Measurements from ENCODE around the gene PSMD2.

PSMD2 gene

GRCh38 chr3:184328516-184328915 lies 29.5 kb downstream of the PSMD2 start:
- Histone ChIP-seq H3K4me3 (ENCODE audit: insufficient read depth, low read depth, low read length) (no peak overlapping the region), H3K9me3 (ENCODE audit: control insufficient read depth, low read length) (no peaks in the 10 kb centered on the region), H3K27me3 (ENCODE audit: control insufficient read depth, insufficient read depth, low read length, poor library complexity, severe bottlenecking) (no peaks in the 10 kb centered on the region), H3K36me3 (ENCODE audit: control insufficient read depth, insufficient read depth, low read length) (peaks cover 84% of the 10 kb centered on the region), H3K27ac (ENCODE audit: insufficient read depth, low read depth, low read length, poor library complexity, severe bottlenecking) (no peak overlapping the region), H3K4me1 (ENCODE audit: control insufficient read depth, insufficient read depth, low read length) (no peaks in the 10 kb centered on the region)
- 64 to 65% methylated on average over 3 of the region's 3 CpGs for WGBS, 2 experiments

- Histone ChIP-seq H3K4me3 (ENCODE audit: insufficient read depth, low read depth, low read length) (no peak overlapping the region), H3K9me3 (ENCODE audit: control insufficient read depth, low read length) (no peaks in the 10 kb centered on the region), H3K36me3 (ENCODE audit: control insufficient read depth, insufficient read depth, low read length) (peaks cover 52% of the 10 kb centered on the region), H3K4me1 (ENCODE audit: control insufficient read depth, insufficient read depth, low read length) (peaks cover 12% of the 10 kb centered on the region), H3K27ac (ENCODE audit: insufficient read depth, low read depth, low read length, poor library complexity, severe bottlenecking) (no peak overlapping the region), H3K27me3 (ENCODE audit: control insufficient read depth, insufficient read depth, low read length, poor library complexity, severe bottlenecking) (no peaks in the 10 kb centered on the region)
- 94 to 96% methylated on average over 10 of the region's 10 CpGs for WGBS, 2 experiments
Observed at GRCh38 chr3:184332370-184333090, 33.5 kb downstream of the PSMD2 start.

- Histone ChIP-seq H3K4me1 (ENCODE audit: control insufficient read depth, insufficient read depth, low read length) (peaks cover 16% of the 10 kb centered on the region), H3K36me3 (ENCODE audit: control insufficient read depth, insufficient read depth, low read length) (peaks cover 46% of the 10 kb centered on the region), H3K27me3 (ENCODE audit: control insufficient read depth, insufficient read depth, low read length, poor library complexity, severe bottlenecking) (no peaks in the 10 kb centered on the region), H3K4me3 (ENCODE audit: insufficient read depth, low read depth, low read length) (no peak overlapping the region), H3K27ac (ENCODE audit: insufficient read depth, low read depth, low read length, poor library complexity, severe bottlenecking) (no peak overlapping the region), H3K9me3 (ENCODE audit: control insufficient read depth, low read length) (no peaks in the 10 kb centered on the region)
- 95 to 96% methylated on average over 6 of the region's 6 CpGs for WGBS, 2 experiments
Observed at GRCh38 chr3:184333190-184333589, 34.1 kb downstream of the PSMD2 start.

- no peak overlapping the region for H3K27ac ChIP-seq (ENCODE audit: insufficient read depth, low read depth, low read length, poor library complexity, severe bottlenecking)
- H3K4me3 ChIP-seq (ENCODE audit: insufficient read depth, low read depth, low read length), result no peak overlapping the region
- H3K27me3 ChIP-seq (ENCODE audit: control insufficient read depth, insufficient read depth, low read length, poor library complexity, severe bottlenecking), result no peaks in the 10 kb centered on the region
- no peaks in the 10 kb centered on the region for H3K9me3 ChIP-seq (ENCODE audit: control insufficient read depth, low read length)
- H3K36me3 ChIP-seq (ENCODE audit: control insufficient read depth, insufficient read depth, low read length), result peaks cover 41% of the 10 kb centered on the region
- WGBS, 2 experiments, result 91 to 94% methylated on average over 3 of the region's 3 CpGs
- peaks cover 22% of the 10 kb centered on the region for H3K4me1 ChIP-seq (ENCODE audit: control insufficient read depth, insufficient read depth, low read length)
Observed at GRCh38 chr3:184333700-184334099, 34.7 kb downstream of the PSMD2 start.

- Histone ChIP-seq H3K27ac (ENCODE audit: insufficient read depth, low read depth, low read length, poor library complexity, severe bottlenecking) (peak overlapping the region; percentile 23), H3K27me3 (ENCODE audit: control insufficient read depth, insufficient read depth, low read length, poor library complexity, severe bottlenecking) (no peaks in the 10 kb centered on the region), H3K9me3 (ENCODE audit: control insufficient read depth, low read length) (no peaks in the 10 kb centered on the region), H3K4me3 (ENCODE audit: insufficient read depth, low read depth, low read length) (no peak overlapping the region), H3K36me3 (ENCODE audit: control insufficient read depth, insufficient read depth, low read length) (peaks cover 32% of the 10 kb centered on the region), H3K4me1 (ENCODE audit: control insufficient read depth, insufficient read depth, low read length) (peaks cover 27% of the 10 kb centered on the region)
- WGBS, 2 experiments, result 91 to 93% methylated on average over 14 to 15 of the region's 15 CpGs
Observed at GRCh38 chr3:184334470-184335158, 35.6 kb downstream of the PSMD2 start.

- WGBS, 2 experiments, result 77 to 87% methylated on average over 4 of the region's 4 CpGs
- Histone ChIP-seq H3K4me1 (ENCODE audit: control insufficient read depth, insufficient read depth, low read length) (peaks cover 27% of the 10 kb centered on the region), H3K36me3 (ENCODE audit: control insufficient read depth, insufficient read depth, low read length) (peaks cover 31% of the 10 kb centered on the region), H3K27ac (ENCODE audit: insufficient read depth, low read depth, low read length, poor library complexity, severe bottlenecking) (peak overlapping the region; percentile 95), H3K27me3 (ENCODE audit: control insufficient read depth, insufficient read depth, low read length, poor library complexity, severe bottlenecking) (no peaks in the 10 kb centered on the region), H3K4me3 (ENCODE audit: insufficient read depth, low read depth, low read length) (peak overlapping the region; percentile 68), H3K9me3 (ENCODE audit: control insufficient read depth, low read length) (no peaks in the 10 kb centered on the region)
Observed at GRCh38 chr3:184335291-184335660, 36.2 kb downstream of the PSMD2 start.

GRCh38 chr3:184335661-184336546 lies 36.9 kb downstream of the PSMD2 start:
- Histone ChIP-seq H3K36me3 (ENCODE audit: control insufficient read depth, insufficient read depth, low read length) (peaks cover 31% of the 10 kb centered on the region), H3K4me1 (ENCODE audit: control insufficient read depth, insufficient read depth, low read length) (peaks cover 27% of the 10 kb centered on the region), H3K27ac (ENCODE audit: insufficient read depth, low read depth, low read length, poor library complexity, severe bottlenecking) (peak overlapping the region; percentile 95), H3K27me3 (ENCODE audit: control insufficient read depth, insufficient read depth, low read length, poor library complexity, severe bottlenecking) (no peaks in the 10 kb centered on the region), H3K4me3 (ENCODE audit: insufficient read depth, low read depth, low read length) (peak overlapping the region; percentile 68), H3K9me3 (ENCODE audit: control insufficient read depth, low read length) (no peaks in the 10 kb centered on the region)
- 0 to 1% methylated on average over 77 of the region's 77 CpGs for WGBS, 2 experiments

GRCh38 chr3:184336547-184337398 lies 37.7 kb downstream of the PSMD2 start:
- H3K9me3 ChIP-seq (ENCODE audit: control insufficient read depth, low read length), result no peaks in the 10 kb centered on the region
- H3K27ac ChIP-seq (ENCODE audit: insufficient read depth, low read depth, low read length, poor library complexity, severe bottlenecking), result peak overlapping the region; percentile 95
- 47 to 49% methylated on average over 17 of the region's 17 CpGs for WGBS, 2 experiments
- peaks cover 24% of the 10 kb centered on the region for H3K36me3 ChIP-seq (ENCODE audit: control insufficient read depth, insufficient read depth, low read length)
- no peaks in the 10 kb centered on the region for H3K27me3 ChIP-seq (ENCODE audit: control insufficient read depth, insufficient read depth, low read length, poor library complexity, severe bottlenecking)
- H3K4me1 ChIP-seq (ENCODE audit: control insufficient read depth, insufficient read depth, low read length), result peaks cover 27% of the 10 kb centered on the region
- H3K4me3 ChIP-seq (ENCODE audit: insufficient read depth, low read depth, low read length), result peak overlapping the region; percentile 68

- H3K36me3 ChIP-seq (ENCODE audit: control insufficient read depth, insufficient read depth, low read length), result peaks cover 20% of the 10 kb centered on the region
- peak within 1 kb of the TSS; percentile 95 for H3K27ac ChIP-seq (ENCODE audit: insufficient read depth, low read depth, low read length, poor library complexity, severe bottlenecking)
- H3K27me3 ChIP-seq (ENCODE audit: control insufficient read depth, insufficient read depth, low read length, poor library complexity, severe bottlenecking), result no peaks in the 10 kb centered on the region
- H3K4me1 ChIP-seq (ENCODE audit: control insufficient read depth, insufficient read depth, low read length), result peaks cover 27% of the 10 kb centered on the region
- H3K4me3 ChIP-seq (ENCODE audit: insufficient read depth, low read depth, low read length), result peak within 1 kb of the TSS; percentile 68
- WGBS, 2 experiments, result 90 to 94% methylated on average over 6 of the region's 6 CpGs
- H3K9me3 ChIP-seq (ENCODE audit: control insufficient read depth, low read length), result no peaks in the 10 kb centered on the region
Observed at GRCh38 chr3:184337399-184337714, 38.3 kb downstream of the PSMD2 start, which contains the start of gene FAM131A. FAM131A (plus strand) TSS chr3:184337600; CDS start chr3:184337631, 31 bp downstream.

Data from ectodermal cell (in vitro differentiated cells).